Raji (cell line): Measurements from ENCODE around the gene TRIAP1.

Experiments used
- POLR2A ChIP-seq: IDR thresholded peaks from 2 replicates; pipeline ENCODE4 v1.6.1; 2011; ENCODE audit warnings: low read depth, low read length, control low read depth; ENCODE audit not compliant: insufficient read depth

TRIAP1 gene

GRCh38 chr12:120453977-120454376 lies 7.8 kb upstream of the TRIAP1 start:
- no peak for TF ChIP-seq POLR2A

GRCh38 chr12:120453060-120453750 lies 7.0 kb upstream of the TRIAP1 start:
- no peak for TF ChIP-seq POLR2A

- no peak for TF ChIP-seq POLR2A
Observed at GRCh38 chr12:120447992-120448391, 1.8 kb upstream of the TRIAP1 start.

GRCh38 chr12:120444676-120445075 lies 1.5 kb downstream of the TRIAP1 start:
- TF ChIP-seq POLR2A: no peak

GRCh38 chr12:120439646-120440247 lies 6.4 kb downstream of the TRIAP1 start:
- TF ChIP-seq POLR2A: no peak

- no peak for TF ChIP-seq POLR2A
Observed at GRCh38 chr12:120438495-120439198, 7.5 kb downstream of the TRIAP1 start.

GRCh38 chr12:120437735-120438494 lies 8.3 kb downstream of the TRIAP1 start, which contains the start of gene COX6A1:
COX6A1 (plus strand) TSS chr12:120438113; CDS start chr12:120438127, 14 bp downstream.
- peak; percentile 94 for TF ChIP-seq POLR2A

GRCh38 chr12:120432772-120433525 lies 13.2 kb downstream of the TRIAP1 start:
- TF ChIP-seq POLR2A: no peak

- TF ChIP-seq POLR2A: no peak
Observed at GRCh38 chr12:120429368-120429767, 16.8 kb downstream of the TRIAP1 start.

- no peak for TF ChIP-seq POLR2A
Observed at GRCh38 chr12:120428597-120429229, 17.5 kb downstream of the TRIAP1 start.

GRCh38 chr12:120425797-120426196 lies 20.4 kb downstream of the TRIAP1 start:
- TF ChIP-seq POLR2A: no peak

GRCh38 chr12:120422892-120423456 lies 23.2 kb downstream of the TRIAP1 start:
- no peak for TF ChIP-seq POLR2A

- TF ChIP-seq POLR2A: no peak
Observed at GRCh38 chr12:120421701-120422100, 24.5 kb downstream of the TRIAP1 start.
